Gastroesophageal sphincter (tissue), 3 donors: Measurements from ENCODE around the gene SNED1.

Source experiments
- EP300 ChIP-seq: sonication (generic); formaldehyde crosslinking; IDR thresholded peaks from one replicate; pipeline ENCODE4 v1.6.1; 2017; ENCODE audit warnings: antibody characterized with exemption, mild to moderate bottlenecking
- POLR2A ChIP-seq, 2 donors: fragments of 450-650 bp; IDR thresholded peaks; one replicate each; pipeline ENCODE4 v1.6.1; 2017; ENCODE audit warnings: antibody characterized with exemption in 2 of 2, mild to moderate bottlenecking in 2 of 2, moderate library complexity in 1 of 2
- POLR2AphosphoS5 ChIP-seq: sonication (generic); formaldehyde crosslinking; IDR thresholded peaks from one replicate; pipeline ENCODE4 v1.6.1; 2017; ENCODE audit warnings: antibody characterized with exemption
- TF ChIP-seq, protein P1 (sequence below), 4 experiments: fragments of 200-600 bp in 2 of 4; fragments of 450-650 bp in 2 of 4; sonication (generic) in 1 of 4; IDR thresholded peaks; one replicate each; pipeline ENCODE4 v1.5.1; 2017 to 2019; ENCODE audit warnings: antibody characterized with exemption in 4 of 4, mild to moderate bottlenecking in 2 of 4, moderate library complexity in 2 of 4

DNA sequence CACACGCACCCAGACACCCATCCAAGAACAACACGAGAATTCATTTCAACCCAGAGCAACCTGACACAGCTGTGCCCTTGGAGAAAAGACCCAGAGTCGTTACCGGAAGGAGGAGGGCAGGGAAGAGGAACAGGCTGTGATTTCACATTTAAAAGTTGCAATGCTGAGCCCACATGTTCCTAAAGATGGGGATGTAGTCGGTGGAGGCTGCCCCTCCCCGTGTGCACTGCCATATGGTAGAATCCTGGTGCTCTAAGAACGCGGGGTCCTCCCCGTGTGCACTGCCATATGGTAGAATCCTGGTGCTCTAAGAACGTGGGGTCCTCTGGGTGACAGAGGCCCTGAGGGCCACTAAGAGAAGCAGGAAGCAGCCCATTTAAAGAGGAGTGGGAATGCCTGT is 92.8 kb downstream of the SNED1 start:
- TF ChIP-seq, protein P1, sequence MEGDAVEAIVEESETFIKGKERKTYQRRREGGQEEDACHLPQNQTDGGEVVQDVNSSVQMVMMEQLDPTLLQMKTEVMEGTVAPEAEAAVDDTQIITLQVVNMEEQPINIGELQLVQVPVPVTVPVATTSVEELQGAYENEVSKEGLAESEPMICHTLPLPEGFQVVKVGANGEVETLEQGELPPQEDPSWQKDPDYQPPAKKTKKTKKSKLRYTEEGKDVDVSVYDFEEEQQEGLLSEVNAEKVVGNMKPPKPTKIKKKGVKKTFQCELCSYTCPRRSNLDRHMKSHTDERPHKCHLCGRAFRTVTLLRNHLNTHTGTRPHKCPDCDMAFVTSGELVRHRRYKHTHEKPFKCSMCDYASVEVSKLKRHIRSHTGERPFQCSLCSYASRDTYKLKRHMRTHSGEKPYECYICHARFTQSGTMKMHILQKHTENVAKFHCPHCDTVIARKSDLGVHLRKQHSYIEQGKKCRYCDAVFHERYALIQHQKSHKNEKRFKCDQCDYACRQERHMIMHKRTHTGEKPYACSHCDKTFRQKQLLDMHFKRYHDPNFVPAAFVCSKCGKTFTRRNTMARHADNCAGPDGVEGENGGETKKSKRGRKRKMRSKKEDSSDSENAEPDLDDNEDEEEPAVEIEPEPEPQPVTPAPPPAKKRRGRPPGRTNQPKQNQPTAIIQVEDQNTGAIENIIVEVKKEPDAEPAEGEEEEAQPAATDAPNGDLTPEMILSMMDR (IDR thresholded peaks at IDR 0.05): no peak
- TF ChIP-seq POLR2AphosphoS5: no peak
- no peak for TF ChIP-seq EP300
- no peak for TF ChIP-seq POLR2A (IDR thresholded peaks at IDR 0.05)
